NOMO-1 (cell line): ENCODE measurements around the gene NEUROG1.
"Not testable (repeated sequence)": the region's sequence is repeated elsewhere in the genome, so short reads cannot be mapped to it uniquely, and the experiment has no call there.

Source experiments
- DNase-seq, 2 experiments: peaks; one replicate each; lab custom pipeline; 2025; ENCODE audit not compliant: unreplicated experiment in 2 of 2; lab: John Stamatoyannopoulos, UW

The NEUROG1 gene

DNA sequence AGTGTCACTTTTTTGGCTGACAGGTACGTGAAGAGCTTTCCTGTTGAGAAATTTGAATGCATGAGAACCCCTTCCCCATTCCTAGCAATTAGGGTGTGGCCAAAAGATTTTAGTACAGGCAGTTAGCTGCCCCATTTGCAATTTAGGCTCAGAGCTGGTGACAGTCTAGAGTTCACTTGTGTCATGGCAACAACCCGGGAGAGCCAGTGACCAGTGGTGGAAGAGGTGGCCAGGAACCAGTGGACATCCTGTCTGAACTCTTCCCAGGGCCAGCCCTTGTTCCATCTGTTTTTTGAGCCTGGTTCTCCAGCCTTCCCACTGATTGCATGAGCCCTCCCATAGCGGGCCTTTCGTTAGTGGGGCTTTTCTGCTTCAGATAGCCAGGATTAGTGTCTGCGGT, 2.5 kb upstream of the NEUROG1 start:
- DNase-seq = no peak

DNA sequence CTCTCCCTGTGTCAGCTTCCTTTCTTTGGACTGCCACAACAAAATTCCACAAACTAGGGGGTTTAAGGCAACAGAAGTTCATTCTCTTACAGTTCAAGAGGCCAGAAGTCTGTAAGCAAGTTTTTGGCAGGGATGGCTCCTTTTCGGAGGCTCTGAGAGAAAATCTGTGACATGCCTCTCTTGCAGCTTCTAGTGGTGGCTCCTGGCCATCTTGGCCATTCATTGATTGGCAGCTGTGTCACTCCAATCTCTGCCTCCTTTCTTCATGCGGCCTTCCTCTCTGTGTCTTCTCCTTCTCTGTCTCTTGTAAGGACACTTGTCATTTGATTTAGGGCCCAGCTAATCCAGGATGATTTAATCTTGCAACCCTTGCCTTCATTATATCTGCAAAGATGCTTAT, 2.0 kb upstream of the NEUROG1 start:
- no peak for DNase-seq

DNA sequence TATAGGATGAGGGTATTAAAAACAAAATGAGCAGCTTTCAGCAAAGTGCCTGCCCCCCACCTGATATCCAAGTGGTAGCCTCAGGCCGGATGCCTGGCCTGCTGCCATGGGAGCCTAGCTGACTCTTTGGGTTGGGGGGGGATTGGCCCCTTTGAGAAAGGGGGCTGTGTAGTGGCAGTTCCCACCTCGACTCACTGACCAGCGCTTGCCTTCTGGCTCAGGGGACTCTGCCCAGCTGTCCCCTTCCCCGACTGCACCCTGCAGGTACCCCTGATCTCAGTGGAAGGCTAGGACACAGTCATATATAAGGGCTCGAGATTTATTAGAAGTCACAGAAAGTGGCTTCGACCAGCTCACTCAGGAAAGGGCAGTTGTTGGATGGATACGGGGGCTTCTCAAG, 1.5 kb upstream of the NEUROG1 start:
- DNase-seq = no peak

GRCh38 chr5:135535420-135535819, 344 bp downstream of the NEUROG1 start:
- no peak for DNase-seq

DNA sequence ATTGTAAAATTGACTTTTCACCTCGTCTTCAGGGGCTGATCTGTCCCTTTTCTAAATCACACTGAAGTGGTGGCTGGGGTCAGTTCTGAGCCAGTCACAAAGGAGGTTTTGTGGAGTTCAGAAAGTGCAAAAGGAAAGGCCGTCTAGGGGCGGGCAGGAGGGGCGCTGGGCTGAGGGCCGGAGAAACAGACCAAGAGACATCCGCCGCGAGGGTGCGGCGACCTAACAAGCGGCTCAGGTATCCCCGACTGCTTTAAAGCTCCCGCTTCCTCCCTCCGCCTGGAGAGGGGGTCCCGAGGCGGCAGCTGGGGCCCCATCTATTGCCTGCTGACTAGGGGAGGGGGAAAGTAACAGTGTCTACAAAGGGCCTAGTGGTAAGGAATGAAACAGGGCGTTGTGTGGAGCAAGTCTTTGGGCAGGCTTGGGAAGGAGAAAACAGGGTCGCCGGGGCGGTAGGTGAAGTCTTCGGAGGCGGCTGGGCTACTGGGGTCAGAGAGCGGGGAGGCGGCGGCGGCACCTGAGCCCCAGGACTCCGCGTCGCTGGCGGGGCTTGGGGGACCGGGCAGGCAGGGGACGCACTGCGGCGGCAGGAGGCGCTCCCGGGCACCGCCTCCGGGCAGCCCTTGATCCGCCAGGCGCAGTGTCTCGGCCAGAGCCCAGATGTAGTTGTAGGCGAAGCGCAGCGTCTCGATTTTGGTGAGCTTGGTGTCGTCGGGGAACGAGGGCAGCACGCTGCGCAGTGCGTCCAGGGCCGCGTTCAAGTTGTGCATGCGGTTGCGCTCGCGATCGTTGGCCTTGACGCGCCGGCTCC, 950 bp downstream of the NEUROG1 start:
- DNase-seq = no peak

GRCh38 chr5:135533794-135534193, 2.0 kb downstream of the NEUROG1 start:
- no peak for DNase-seq

GRCh38 chr5:135533334-135533733, 2.4 kb downstream of the NEUROG1 start:
- no peak for DNase-seq

DNA sequence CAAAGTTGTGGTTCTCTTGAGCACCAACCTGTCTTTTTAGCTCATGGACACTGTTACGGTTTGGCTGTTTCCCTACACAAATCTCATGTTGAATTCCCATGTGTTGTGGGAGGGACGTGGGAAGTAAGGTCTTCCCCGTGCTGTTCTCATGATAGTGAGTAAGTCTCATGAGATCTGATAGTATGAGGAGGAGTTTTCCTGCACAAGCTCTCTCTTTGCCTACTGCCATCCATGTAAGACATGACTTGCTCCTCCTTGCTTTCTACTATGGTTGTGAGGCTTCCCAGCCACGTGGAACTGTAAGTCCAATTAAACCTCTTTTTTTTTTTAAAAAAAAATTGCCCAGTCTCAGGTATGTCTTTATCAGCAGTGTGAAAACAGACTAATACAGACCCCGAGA, 6.2 kb downstream of the NEUROG1 start:
- DNase-seq = not testable (repeated sequence)

GRCh38 chr5:135526924-135527323, 8.8 kb downstream of the NEUROG1 start:
- no peak for DNase-seq

DNA sequence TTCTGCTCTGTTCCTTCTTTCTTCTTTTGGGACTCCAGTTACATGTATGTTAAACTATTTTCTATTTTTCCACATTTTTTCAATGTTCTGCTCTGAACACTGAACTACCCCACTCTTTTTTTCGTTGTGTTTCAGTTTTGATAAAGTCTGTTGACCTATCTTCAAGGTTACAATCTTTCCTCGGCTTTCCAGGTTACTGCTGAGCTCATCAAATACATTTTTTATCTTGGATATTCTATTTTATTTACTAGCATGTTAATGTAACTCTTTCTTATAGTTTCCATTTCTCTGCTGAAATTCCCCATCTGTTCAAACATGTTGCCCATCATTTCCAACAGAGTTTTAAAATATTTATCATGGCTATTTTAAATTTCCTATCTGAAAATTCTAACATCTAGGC, 13.8 kb downstream of the NEUROG1 start:
- DNase-seq = no peak

- no peak for DNase-seq
Measured at GRCh38 chr5:135517631-135518030, 18.1 kb downstream of the NEUROG1 start.

GRCh38 chr5:135514116-135514515, 21.6 kb downstream of the NEUROG1 start:
- no peak for DNase-seq

DNA sequence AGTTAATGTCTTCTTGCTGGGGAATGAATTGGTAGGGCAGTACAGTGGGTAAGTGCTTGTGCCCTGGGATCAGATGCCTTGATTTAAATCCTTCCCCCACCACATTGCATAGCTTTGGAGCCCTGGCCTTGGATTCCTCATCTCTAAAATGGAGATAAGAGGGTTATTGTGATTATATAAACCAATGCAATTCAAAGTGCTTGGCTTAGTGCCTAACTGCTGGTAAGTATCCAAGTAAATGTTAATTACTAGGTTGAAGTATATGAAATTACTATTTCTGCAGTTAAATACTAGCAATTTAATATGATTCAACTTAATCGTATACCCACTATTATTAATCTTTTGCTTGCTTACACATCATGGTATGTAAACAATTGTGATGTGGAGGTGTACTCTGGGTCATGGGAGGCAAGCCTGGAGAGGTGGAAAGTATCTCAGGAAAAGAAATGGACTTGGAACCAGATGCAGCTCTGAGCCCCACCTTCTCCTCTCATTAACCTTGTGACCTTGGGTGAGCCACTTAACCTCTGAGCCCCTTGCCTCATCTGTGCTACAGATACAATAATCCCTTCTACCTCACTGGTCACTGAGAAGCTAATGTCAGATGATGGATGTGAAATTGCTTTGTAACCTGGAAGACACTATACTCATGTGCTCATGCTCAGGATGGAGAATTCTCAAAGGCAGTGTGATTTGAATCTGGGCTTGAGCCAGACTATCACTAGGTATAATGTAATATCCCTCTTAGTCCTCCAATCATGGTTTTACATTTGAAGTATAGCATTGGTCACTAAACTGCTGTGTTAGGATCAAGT, 23.8 kb downstream of the NEUROG1 start:
- DNase-seq = no peak

DNA sequence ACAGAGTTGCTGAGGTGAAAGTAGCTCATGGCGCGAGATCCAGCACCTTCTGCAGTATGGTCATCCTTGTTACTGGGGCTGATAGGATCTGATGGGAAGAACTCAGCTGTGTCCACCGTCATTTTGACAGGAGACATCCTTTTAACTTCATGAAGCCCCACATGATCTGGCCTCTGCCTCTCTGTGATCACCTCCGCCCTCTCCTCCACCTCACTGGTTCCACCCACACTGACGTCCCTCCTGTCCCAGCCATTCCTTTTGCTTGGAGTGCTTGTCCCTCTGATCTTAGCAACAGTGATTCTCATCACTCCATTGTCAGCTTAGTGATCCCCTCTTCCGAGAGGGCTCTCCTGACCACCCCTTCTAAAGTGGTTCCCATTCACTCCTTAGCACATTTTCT, 25.8 kb downstream of the NEUROG1 start:
- no peak for DNase-seq

GRCh38 chr5:135508496-135509005, 27.2 kb downstream of the NEUROG1 start:
- no peak for DNase-seq

- DNase-seq = no peak
Measured at GRCh38 chr5:135505973-135506372, 29.8 kb downstream of the NEUROG1 start.

DNA sequence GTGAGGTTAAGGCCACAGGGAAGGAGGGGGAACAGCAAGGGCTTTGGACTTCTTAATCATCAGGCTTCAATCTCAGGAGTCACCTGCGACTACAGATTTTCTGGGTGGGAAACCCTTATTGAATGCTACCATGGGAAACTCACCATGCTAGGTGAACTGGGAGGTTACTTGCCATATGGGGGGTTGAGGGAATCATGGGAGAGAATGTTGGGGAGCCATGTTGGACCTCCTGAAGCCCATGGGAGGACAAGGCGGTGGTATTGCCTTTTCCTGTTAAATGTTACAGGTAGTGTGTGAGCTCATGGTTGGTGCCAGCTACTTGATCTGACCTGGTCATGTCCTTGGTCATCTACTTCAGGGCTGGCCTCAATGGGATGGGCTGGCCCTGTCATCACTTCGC, 31.4 kb downstream of the NEUROG1 start:
- no peak for DNase-seq

DNA sequence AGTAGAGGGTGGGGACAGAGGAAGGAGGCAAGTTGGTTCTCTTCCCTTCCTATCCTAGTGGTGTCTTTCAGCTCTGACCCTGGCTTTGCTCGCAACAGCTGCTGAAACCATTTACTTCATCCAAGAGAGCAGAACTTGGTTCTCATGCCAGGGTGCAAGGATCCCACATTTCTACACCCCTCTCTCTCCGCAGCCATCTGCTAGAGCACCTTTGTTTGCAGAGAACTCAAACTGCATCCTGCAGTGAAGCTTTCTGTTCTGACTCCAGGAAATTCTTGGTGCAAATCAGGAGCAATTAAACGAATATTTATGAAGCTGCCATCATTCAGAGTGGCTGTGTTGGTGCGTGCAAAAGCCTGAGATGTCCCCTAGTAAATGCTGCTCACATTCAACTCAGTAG, 31.9 kb downstream of the NEUROG1 start:
- no peak for DNase-seq

- DNase-seq = no peak
Measured at GRCh38 chr5:135502836-135503520, 32.8 kb downstream of the NEUROG1 start.

- DNase-seq = no peak
Measured at GRCh38 chr5:135501965-135502364, 33.8 kb downstream of the NEUROG1 start.

- no peak for DNase-seq
Measured at GRCh38 chr5:135498637-135498995, 37.1 kb downstream of the NEUROG1 start.
